ENCODE results near the gene NID1. TPM values are rescaled to one million over a fixed set of nuclear protein-coding genes. Genes with fewer than 3 reads are reported as not detected.

Gene NID1
- total RNA-seq, 4 donors from 2014 or later: 23.4 to 80.0 (median 30.7) TPM

- DNase-seq (ENCODE audit: low spot score in 2 of 2): no peak
- 64% methylated on average over 2 of the region's 2 CpGs for WGBS, 2 donors
- TF ChIP-seq POLR2A (IDR thresholded peaks at IDR 0.05) (no peak), CTCF (IDR thresholded peaks at IDR 0.05) (no peak)
- no peak overlapping the region for H3K4me3 ChIP-seq (ENCODE audit: low read depth, poor library complexity, severe bottlenecking)
- intact Hi-C loops (cut with DNase I; ENCODE audit: low total_unique reads): loop anchor here (10.0 kb wide), 1 partner anchor 89 kb away; the partner anchor contains the start of gene LYST
Observed at GRCh38 chr1:235953801-235954200, 111.1 kb downstream of the NID1 start.

- no peak for DNase-seq (ENCODE audit: low spot score in 2 of 2)
- WGBS, 2 donors: 72 to 79% methylated on average over 4 of the region's 4 CpGs
- TF ChIP-seq CTCF (IDR thresholded peaks at IDR 0.05): no peak
- TF ChIP-seq POLR2A (IDR thresholded peaks at IDR 0.05): no peak
- intact Hi-C loops (cut with DNase I; ENCODE audit: low total_unique reads): loop anchor here (10.0 kb wide), 1 partner anchor 88 kb away; the partner anchor contains the start of gene LYST
- H3K4me3 ChIP-seq (ENCODE audit: low read depth, poor library complexity, severe bottlenecking): no peak overlapping the region
Observed at GRCh38 chr1:235952950-235953615, 111.8 kb downstream of the NID1 start.

- H3K4me3 ChIP-seq (ENCODE audit: low read depth, poor library complexity, severe bottlenecking): no peak overlapping the region
- no peak for TF ChIP-seq CTCF (IDR thresholded peaks at IDR 0.05)
- WGBS, 2 donors: 87 to 88% methylated on average over 4 of the region's 4 CpGs
- no peak for DNase-seq (ENCODE audit: low spot score in 2 of 2)
- intact Hi-C loops (cut with DNase I; ENCODE audit: low total_unique reads): loop anchor here (10.0 kb wide), 1 partner anchor 87 kb away; the partner anchor contains the start of gene LYST
Observed at GRCh38 chr1:235951661-235952060, 113.2 kb downstream of the NID1 start.

- no peak overlapping the region for H3K4me3 ChIP-seq (ENCODE audit: low read depth, poor library complexity, severe bottlenecking)
- TF ChIP-seq CTCF (IDR thresholded peaks at IDR 0.05) (no peak), POLR2A (IDR thresholded peaks at IDR 0.05) (no peak)
- 90 to 91% methylated on average over 10 of the region's 10 CpGs for WGBS, 2 donors
- intact Hi-C loops (cut with DNase I; ENCODE audit: low total_unique reads): loop anchor here (10.0 kb wide), 1 partner anchor 86 kb away; the partner anchor contains the start of gene LYST
- no peak for DNase-seq (ENCODE audit: low spot score in 2 of 2)
Observed at GRCh38 chr1:235950318-235950717, 114.6 kb downstream of the NID1 start.

GRCh38 chr1:235948774-235949427, 116.0 kb downstream of the NID1 start:
- intact Hi-C loops (cut with DNase I; ENCODE audit: low total_unique reads): no loop called here
- TF ChIP-seq CTCF (IDR thresholded peaks at IDR 0.05) (no peak), POLR2A (IDR thresholded peaks at IDR 0.05) (no peak)
- H3K4me3 ChIP-seq (ENCODE audit: low read depth, poor library complexity, severe bottlenecking): no peak overlapping the region
- WGBS, 2 donors: 56 to 82% methylated on average over 4 of the region's 4 CpGs
- DNase-seq (ENCODE audit: low spot score in 2 of 2): no peak
